Subcutaneous abdominal adipose tissue (tissue), 5 donors: ENCODE measurements around the gene GRIN2C.

Experiments used
- H3K27ac ChIP-seq: one replicate; pipeline ENCODE4 v1.7.0; 2013; ENCODE audit warnings: low read depth, mild to moderate bottlenecking, inconsistent platforms, low read length, moderate library complexity
- H3K27me3 ChIP-seq, 5 donors: one replicate each; pipeline ENCODE4 v1.7.0; 2013; ENCODE audit warnings: low read length in 5 of 5, inconsistent platforms in 1 of 5; ENCODE audit not compliant: control insufficient read depth in 5 of 5, insufficient read depth in 4 of 5
- H3K36me3 ChIP-seq, 5 donors: one replicate each; pipeline ENCODE4 v1.7.0; 2013; ENCODE audit warnings: low read length in 5 of 5; ENCODE audit not compliant: control insufficient read depth in 5 of 5, insufficient read depth in 5 of 5
- H3K4me1 ChIP-seq, 5 donors: one replicate each; pipeline ENCODE4 v1.7.0; 2013; ENCODE audit warnings: low read length in 5 of 5, mild to moderate bottlenecking in 3 of 5, moderate library complexity in 1 of 5; ENCODE audit not compliant: control insufficient read depth in 5 of 5, insufficient read depth in 5 of 5
- H3K4me3 ChIP-seq, 5 donors: one replicate each; pipeline ENCODE4 v1.7.0; 2013; ENCODE audit warnings: low read length in 5 of 5, low read depth in 1 of 5
- H3K9ac ChIP-seq, 5 donors: one replicate each; pipeline ENCODE4 v1.7.0; 2013; ENCODE audit warnings: low read length in 5 of 5, mild to moderate bottlenecking in 4 of 5, moderate library complexity in 3 of 5
- H3K9me3 ChIP-seq, 5 donors: one replicate each; pipeline ENCODE4 v1.7.0; 2013; ENCODE audit warnings: low read length in 5 of 5; ENCODE audit not compliant: control insufficient read depth in 5 of 5
- donor health status: healthy.
- donor health status: healthy.
- donor health status: healthy.
- donor health status: healthy.
- donor health status: healthy.

Gene GRIN2C

DNA sequence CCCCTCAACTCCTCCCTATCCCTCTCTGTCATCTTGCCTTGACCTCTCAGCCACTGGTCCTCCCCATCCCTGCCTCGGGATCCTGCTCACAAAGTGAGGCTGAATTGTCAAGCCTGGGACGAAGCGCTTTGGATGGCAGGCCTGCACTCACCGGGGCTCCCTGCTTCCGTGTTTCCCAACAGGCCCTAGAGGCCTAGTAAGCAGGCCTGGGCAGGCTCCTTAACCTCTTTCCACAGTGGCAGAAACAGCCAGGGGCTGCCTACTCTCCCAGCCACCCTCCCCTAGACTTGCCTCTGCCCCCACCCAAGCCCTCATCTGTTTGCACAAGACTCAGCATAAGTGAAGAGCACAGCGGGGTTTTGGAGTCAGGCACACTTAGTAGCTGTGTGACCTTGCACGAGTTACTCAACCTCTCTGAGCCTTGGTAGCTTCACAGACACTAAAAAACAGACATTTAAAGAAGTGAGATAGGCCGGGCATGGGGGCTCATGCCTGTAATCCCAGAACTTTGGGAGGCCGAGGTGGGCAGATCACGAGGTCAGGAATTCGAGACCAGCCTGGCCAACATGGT, 38.8 kb upstream of the GRIN2C start:
- Histone ChIP-seq H3K9ac (no peak overlapping the region), H3K9me3 (no peaks in the 10 kb centered on the region), H3K27me3 (peaks cover 15 to 30% (median 22%) of the 10 kb centered on the region in 5 donors), H3K4me3 (no peak overlapping the region), H3K27ac (no peak overlapping the region), H3K36me3 (no peaks in the 10 kb centered on the region), H3K4me1 (peaks cover 0 to 6% (median 5%) of the 10 kb centered on the region in 5 donors)

DNA sequence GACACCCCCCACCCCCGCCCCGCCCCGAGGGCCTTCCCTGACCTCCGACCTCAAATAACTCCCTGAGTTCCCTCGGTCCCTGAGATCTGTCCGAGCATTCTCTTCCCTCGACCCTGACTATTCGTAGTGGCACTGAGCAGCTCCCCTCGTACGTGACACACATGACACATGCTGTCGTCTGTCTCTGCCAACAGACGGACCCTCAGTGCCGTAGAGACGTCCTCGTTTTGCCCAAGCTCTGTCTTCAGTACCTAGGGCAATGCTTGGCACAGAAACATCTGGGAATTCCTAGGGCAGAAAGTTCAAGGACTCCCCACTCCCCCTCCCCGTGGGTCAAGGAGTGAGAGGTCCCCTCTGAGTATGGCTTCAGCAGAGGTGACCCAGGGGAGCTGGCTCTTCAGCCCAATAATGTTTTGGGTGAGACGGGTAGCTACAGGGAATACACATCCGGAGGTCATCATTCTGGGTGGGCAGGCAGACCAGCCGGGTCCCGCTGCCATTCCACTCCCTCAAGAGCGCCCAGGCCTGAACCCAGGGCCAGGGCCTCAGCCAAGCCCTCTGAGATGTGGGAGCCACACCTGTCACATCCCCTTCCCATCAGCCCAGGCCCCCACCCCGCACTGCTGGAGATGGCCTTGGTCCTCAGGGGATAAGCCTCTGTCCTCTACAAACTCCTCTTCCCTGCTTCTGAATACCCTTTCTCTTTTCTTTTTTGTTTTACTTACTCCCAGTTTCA, 34.4 kb upstream of the GRIN2C start:
- H3K9me3 ChIP-seq = no peaks in the 10 kb centered on the region
- no peak overlapping the region for H3K27ac ChIP-seq
- peaks cover 27 to 48% (median 39%) of the 10 kb centered on the region in 5 donors for H3K27me3 ChIP-seq
- H3K9ac ChIP-seq = no peak overlapping the region
- H3K4me3 ChIP-seq = peak overlapping the region in 2 of 5 donors; percentile 41 to 57
- H3K4me1 ChIP-seq = peaks cover 0 to 13% (median 11%) of the 10 kb centered on the region in 5 donors
- H3K36me3 ChIP-seq = no peaks in the 10 kb centered on the region

DNA sequence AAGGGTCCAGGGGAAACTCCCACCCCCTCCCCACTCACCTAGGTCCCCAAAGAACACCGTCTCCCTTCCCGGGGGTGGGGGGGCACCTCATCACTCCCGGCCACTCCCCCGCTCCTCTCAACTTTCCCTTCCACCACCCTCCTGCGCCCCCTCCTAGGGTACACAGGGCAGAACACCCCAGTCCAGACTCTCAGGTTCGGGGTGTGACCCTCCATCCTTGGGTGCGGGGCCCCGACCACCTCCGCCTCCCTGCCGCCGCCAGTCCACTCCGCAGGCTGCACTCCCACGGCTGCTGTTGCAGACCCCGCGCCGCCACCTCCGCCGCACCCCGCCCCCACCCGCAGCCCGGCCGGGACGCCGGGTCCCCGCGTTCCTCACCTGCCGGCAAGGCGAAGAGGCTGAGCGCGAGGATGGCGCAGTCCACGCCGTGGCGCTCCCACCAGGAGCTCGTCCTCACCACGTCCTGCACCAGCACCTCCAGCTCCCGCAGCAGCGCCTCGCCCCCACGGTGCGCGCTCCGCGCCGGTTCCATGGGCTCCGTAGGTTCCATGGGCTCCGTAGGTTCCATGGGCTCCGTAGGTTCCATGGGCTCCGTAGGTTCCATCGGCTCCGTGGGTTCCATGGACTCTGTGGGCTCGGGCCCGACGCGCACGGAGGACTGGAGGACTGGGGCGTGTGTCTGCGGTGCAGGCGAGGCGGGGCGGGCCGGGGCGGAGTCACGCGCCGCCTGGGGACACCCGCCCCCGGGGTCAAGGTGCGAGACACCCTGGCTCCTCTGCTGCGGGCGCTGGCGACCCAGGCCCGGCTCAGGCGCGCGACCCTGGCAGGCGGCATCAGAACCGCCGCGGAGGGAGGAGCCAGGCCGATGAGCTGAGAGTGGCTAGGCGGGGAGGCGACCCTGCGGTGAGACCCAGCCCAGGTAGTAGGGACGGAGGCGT, 33.6 kb upstream of the GRIN2C start, which contains the start of gene FADS6:
Gene FADS6 (minus strand): TSS at position 660 of the 938 bp plus-strand sequence. CDS start 38 bp downstream, at position 622.
- H3K27me3 ChIP-seq = peaks cover 34 to 56% (median 45%) of the 10 kb centered on the region in 5 donors
- no peak within 1 kb of the TSS for H3K9ac ChIP-seq
- H3K4me3 ChIP-seq = peak within 1 kb of the TSS in 3 of 5 donors; percentile 22 to 57 (median 41)
- peaks cover 0 to 13% (median 11%) of the 10 kb centered on the region in 5 donors for H3K4me1 ChIP-seq
- H3K27ac ChIP-seq = no peak within 1 kb of the TSS
- no peaks in the 10 kb centered on the region for H3K9me3 ChIP-seq
- H3K36me3 ChIP-seq = no peaks in the 10 kb centered on the region

DNA sequence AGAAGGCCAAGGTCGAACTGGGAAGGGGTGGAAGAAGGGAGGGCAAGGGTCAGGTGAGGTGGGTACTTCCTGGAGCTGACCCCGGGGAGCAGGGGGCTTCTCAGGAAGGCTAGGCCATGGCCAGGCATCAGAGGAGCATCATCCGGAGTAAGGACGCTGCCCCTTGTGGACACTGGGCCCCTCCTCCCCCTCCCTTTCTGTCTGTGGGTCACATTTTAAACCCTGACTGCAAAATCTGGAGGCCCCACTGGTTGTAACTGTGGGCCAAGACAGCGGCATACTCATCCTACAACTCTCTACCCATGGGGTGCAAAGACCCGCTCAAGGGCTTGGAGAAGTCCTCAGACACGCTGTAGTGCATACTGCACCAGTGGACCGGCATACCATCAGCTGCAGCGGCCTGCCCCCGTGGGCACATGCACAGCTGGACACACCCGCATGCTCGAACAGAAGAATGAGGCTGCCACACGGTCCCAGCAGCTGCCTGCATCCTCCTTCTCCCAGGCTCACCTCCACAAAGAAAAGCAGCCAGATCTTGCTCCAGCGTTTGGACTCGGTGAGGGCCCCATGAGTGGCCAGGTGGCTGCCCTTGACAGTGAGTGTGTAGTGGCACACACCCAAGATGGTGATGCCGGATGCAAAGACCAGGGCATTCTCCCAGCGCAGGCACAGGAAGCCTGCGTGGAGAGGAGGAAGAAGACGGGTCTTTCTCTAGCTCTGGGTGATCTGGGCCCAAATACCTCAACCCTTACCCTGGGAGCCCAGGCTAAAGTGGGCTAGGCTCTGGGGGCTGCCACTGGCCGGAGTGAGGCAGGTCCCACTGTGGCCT, 32.5 kb upstream of the GRIN2C start:
- H3K27ac ChIP-seq = no peak overlapping the region
- H3K36me3 ChIP-seq = no peaks in the 10 kb centered on the region
- H3K4me1 ChIP-seq = peaks cover 0 to 13% (median 11%) of the 10 kb centered on the region in 5 donors
- H3K9ac ChIP-seq = no peak overlapping the region
- H3K4me3 ChIP-seq = no peak overlapping the region
- peaks cover 37 to 56% (median 45%) of the 10 kb centered on the region in 5 donors for H3K27me3 ChIP-seq
- H3K9me3 ChIP-seq = no peaks in the 10 kb centered on the region

- Histone ChIP-seq H3K27me3 (peaks cover 37 to 59% (median 41%) of the 10 kb centered on the region in 5 donors), H3K9me3 (no peaks in the 10 kb centered on the region), H3K9ac (no peak overlapping the region), H3K36me3 (no peaks in the 10 kb centered on the region), H3K27ac (no peak overlapping the region), H3K4me1 (peaks cover 0 to 13% (median 11%) of the 10 kb centered on the region in 5 donors), H3K4me3 (no peak overlapping the region)
These were observed 30.9 kb upstream of the GRIN2C start for GRCh38 chr17:74890554-74890953.

DNA sequence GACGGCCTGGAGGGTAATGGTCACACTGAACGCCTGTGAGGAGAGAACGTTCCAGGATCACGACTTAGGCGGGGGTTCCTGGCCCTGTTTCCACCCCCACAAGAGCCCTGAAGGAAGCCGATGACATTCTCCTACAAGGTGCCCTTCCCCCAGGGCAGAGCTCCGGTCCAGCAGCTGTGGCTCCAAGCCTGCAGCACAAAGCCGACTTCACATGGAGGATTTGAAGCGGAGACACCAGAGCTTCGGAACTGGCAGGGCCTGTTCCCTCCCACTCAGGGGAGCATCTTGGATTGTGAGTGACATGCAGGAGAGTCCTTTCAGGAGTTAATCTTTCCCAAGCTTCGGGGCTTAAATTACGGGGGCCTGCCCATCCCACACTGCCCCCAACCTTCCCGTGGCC, 28.8 kb upstream of the GRIN2C start:
- Histone ChIP-seq H3K4me3 (no peak overlapping the region), H3K9ac (no peak overlapping the region), H3K36me3 (no peaks in the 10 kb centered on the region), H3K27me3 (peaks cover 27 to 46% (median 36%) of the 10 kb centered on the region in 5 donors), H3K4me1 (peaks cover 0 to 7% (median 6%) of the 10 kb centered on the region in 5 donors), H3K9me3 (no peaks in the 10 kb centered on the region), H3K27ac (no peak overlapping the region)

DNA sequence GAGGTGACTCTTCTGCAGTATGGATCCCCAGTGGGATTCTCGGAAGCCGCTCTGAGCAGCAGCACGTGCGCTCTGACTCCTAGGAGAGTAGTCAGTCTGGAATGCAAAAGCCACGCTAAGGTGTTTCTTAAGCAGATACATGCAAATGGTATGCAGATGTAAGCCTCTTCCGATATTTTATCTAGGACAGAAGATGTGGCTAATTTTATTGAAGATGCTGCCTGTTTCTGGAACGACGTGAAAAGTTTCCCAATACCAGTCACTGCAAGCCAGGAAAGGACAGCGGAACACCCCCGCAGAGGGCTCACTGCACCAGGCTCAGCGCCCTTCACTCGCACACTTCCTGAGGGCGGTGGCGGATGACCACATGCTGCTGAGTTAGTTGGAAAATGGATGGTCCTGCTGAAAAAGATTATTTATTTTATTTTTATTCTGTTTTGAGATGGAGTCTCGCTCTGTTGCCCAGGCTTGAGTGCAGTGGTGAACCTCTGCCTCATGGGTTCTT, 23.6 kb upstream of the GRIN2C start:
- Histone ChIP-seq H3K4me3 (no peak overlapping the region), H3K36me3 (no peaks in the 10 kb centered on the region), H3K9ac (no peak overlapping the region), H3K4me1 (peaks cover 0 to 9% (median 4%) of the 10 kb centered on the region in 5 donors), H3K9me3 (no peaks in the 10 kb centered on the region), H3K27me3 (peaks cover 6 to 19% (median 18%) of the 10 kb centered on the region in 5 donors), H3K27ac (no peak overlapping the region)

DNA sequence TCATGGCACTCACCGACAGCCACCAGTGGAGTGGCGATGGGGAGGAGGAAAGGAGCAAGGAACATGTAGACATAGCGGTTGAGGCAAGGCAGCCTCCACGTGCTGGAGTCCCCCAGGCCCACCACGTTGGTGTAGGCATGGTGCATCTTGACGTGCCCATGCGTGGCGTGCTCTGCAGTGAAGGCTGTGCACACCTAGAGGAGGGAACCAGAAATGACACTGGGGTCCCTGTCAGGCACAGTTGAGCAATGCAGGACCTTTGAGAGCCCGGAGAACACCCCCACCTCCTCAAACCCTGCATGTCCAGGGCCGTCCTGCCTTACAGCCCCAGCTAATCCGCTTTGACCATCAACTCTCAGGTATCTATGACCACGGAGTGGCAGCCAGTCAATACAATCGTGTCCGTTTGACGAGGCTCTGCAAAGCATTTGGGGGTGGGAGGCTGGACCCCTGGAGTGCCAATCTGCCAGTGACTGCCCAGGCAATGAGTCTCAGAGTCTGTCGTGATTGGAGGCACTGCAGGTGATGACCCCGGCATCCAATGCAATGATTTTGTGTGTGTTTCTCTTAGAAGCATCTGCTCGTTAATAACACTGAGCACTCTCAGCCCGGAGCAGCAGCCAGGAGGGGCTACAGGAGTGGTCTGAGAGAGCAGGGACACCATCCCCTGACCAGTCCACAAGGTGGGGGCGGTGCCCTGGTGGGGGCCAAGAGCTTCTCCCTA, 23.0 kb upstream of the GRIN2C start:
- peaks cover 9 to 24% (median 20%) of the 10 kb centered on the region in 5 donors for H3K27me3 ChIP-seq
- H3K4me1 ChIP-seq = peaks cover 0 to 11% (median 4%) of the 10 kb centered on the region in 5 donors
- H3K36me3 ChIP-seq = no peaks in the 10 kb centered on the region
- no peaks in the 10 kb centered on the region for H3K9me3 ChIP-seq
- H3K9ac ChIP-seq = no peak overlapping the region
- H3K27ac ChIP-seq = no peak overlapping the region
- H3K4me3 ChIP-seq = no peak overlapping the region
